ENCODE measurements around the gene COA8. TPM values are rescaled to one million over a fixed set of nuclear protein-coding genes. Genes with fewer than 3 reads are reported as not detected.
A peak's percentile ranks its signal among the peaks of the same experiment; 100 is the strongest.

The COA8 gene
- total and polyA plus RNA-seq, 2 of the 4 experiments (the other 2 are of a cell fraction) = 12.2 to 21.1 TPM

DNA sequence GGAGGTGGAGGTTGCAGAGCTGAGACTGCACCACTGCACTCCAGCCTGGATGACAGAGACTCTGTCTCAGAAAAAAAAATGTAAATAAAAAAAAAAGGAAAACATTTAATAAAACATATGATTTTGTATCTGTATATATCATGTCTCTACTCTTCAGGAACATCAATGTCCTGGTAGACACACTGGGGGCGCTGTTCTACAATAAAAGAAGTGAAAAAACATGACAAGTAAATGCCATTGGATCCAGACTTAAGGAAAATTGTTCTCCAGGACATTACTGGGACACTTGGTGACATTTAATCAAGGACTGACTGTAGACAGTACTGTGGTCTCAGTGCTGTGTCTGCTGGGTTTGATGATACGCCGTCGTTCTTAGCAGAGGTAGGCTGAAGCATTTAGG lies 50.8 kb downstream of the COA8 start:
- Histone ChIP-seq H4K5ac (ENCODE audit: low read depth, low read length) (no peak overlapping the region), H3K36me3 (ENCODE audit: control insufficient read depth, insufficient read depth, low read length) (no peaks in the 10 kb centered on the region), H3K79me1 (ENCODE audit: low read depth in 1 of 2, low read length in 2 of 2) (no peaks in the 10 kb centered on the region), H2BK5ac (ENCODE audit: low read depth, low read length, poor library complexity, severe bottlenecking) (no peak overlapping the region), H3K27ac (ENCODE audit: insufficient read depth, low read length) (no peak overlapping the region), H3K9ac (ENCODE audit: low read depth, low read length) (no peak overlapping the region), H3K23ac (ENCODE audit: low read depth, low read length) (no peak overlapping the region), H3K9me3 (ENCODE audit: control insufficient read depth, insufficient read depth, low read length) (peaks cover 6% of the 10 kb centered on the region), H2BK20ac (ENCODE audit: low read depth, low read length) (no peak overlapping the region), H4K20me1 (ENCODE audit: insufficient read depth, low read length) (no peaks in the 10 kb centered on the region), H2BK15ac (ENCODE audit: low read depth, low read length) (no peak overlapping the region), H2BK120ac (ENCODE audit: low read depth, low read length) (no peak overlapping the region), H4K8ac (ENCODE audit: low read depth in 2 of 2, low read length in 2 of 2) (no peak overlapping the region), H3K56ac (ENCODE audit: extremely low read depth, insufficient read depth, low read length) (no peak overlapping the region), H3K4ac (ENCODE audit: low read depth, low read length) (no peak overlapping the region), H4K91ac (ENCODE audit: insufficient read depth, low read depth, low read length) (no peak overlapping the region), H3K27me3 (ENCODE audit: control insufficient read depth, insufficient read depth, low read length) (no peaks in the 10 kb centered on the region; the same call in 1 of the 2 replicates), H2AK9ac (replicated peaks; ENCODE audit: low read depth, low read length, poor library complexity) (no peak overlapping the region), H3K4me2 (ENCODE audit: low read depth, low read length) (no peak overlapping the region), H2AFZ (replicated peaks; ENCODE audit: low read length, poor library complexity) (no peak overlapping the region), H3K14ac (replicated peaks; ENCODE audit: low read depth, low read length) (no peak overlapping the region), H3K4me3 (ENCODE audit: insufficient read depth, low read depth, low read length) (no peak overlapping the region), H2AK5ac (ENCODE audit: low read depth, low read length) (no peak overlapping the region), H3K9me1 (ENCODE audit: insufficient read depth, low read length) (peaks cover 3% of the 10 kb centered on the region; the same call in 1 of the 2 replicates), H3K18ac (ENCODE audit: low read depth, low read length) (no peak overlapping the region), H3K4me1 (ENCODE audit: control insufficient read depth, insufficient read depth, low read length) (no peaks in the 10 kb centered on the region)
- dilution Hi-C loops (cut with HindIII; ENCODE audit: low sequenced_read_pairs, unreplicated experiment) = no loop called here
- BruUV-seq (replicated peaks) = no TSS peak
- ATAC-seq (ENCODE audit: low read depth) (peak; percentile 48), DNase-seq (no peak)
- TF ChIP-seq RFX5 (IDR thresholded peaks at IDR 0.05; ENCODE audit: low read depth, low read length) (no peak), CTCF (conservative IDR thresholded peaks at IDR 0.05; ENCODE audit: low read depth, low read length) (peak; percentile 43), MAFK (IDR thresholded peaks at IDR 0.05; ENCODE audit: low read depth, low read length) (no peak), SMC3 (IDR thresholded peaks at IDR 0.05; ENCODE audit: low read depth, low read length) (peak; percentile 11; the same call in 1 of the 2 replicates), NFE2L2 (IDR thresholded peaks at IDR 0.05; ENCODE audit: low read depth, low read length) (no peak), RAD21 (IDR thresholded peaks at IDR 0.05; ENCODE audit: low read length) (peak; percentile 33; the same call in 1 of the 2 replicates), FOS (IDR thresholded peaks at IDR 0.05; ENCODE audit: low read depth, low read length) (no peak)
- ChIA-PET CTCF (no interaction called here), POLR2A (ENCODE audit: unreplicated experiment) (no interaction called here)
- 40% methylated on average over 1 of the region's 4 CpGs; no CpG with 5 or more reads in 1 of the 2 experiments for WGBS, 2 experiments (ENCODE audit: extremely low coverage in 2 of 2, insufficient read length in 1 of 2)
- in situ Hi-C loops (cut with MboI; ENCODE audit: low sequenced_read_pairs) = no loop called here
- intact Hi-C loops (cut with micrococcal nuclease) = no loop called here
